HepG2 (cell line): Measurements from ENCODE around the gene EHD1. TPM values are rescaled to one million over a fixed set of nuclear protein-coding genes. Genes with fewer than 3 reads are reported as not detected.

Experiments used
- CEBPZ ChIP-seq: IDR thresholded peaks from 2 replicates; pipeline ENCODE4 v1.6.1; 2012; ENCODE audit warnings: low read length, improper control_type of control experiment
- E2F2 ChIP-seq: sonication (generic); formaldehyde crosslinking; IDR thresholded peaks from 2 replicates; pipeline ENCODE4 v1.4.0; 2020; ENCODE audit warnings: missing genetic modification reagents, borderline replicate concordance
- GTF2F1 ChIP-seq: fragments of 150-350 bp; IDR thresholded peaks from 2 replicates; pipeline ENCODE4 v1.6.1; 2014; ENCODE audit warnings: low read length
- KDM3A ChIP-seq: IDR thresholded peaks from 2 replicates; pipeline ENCODE4 v1.6.1; 2018; ENCODE audit warnings: low read depth, missing compliant biosample characterization
- LRRFIP1 ChIP-seq: sonication (generic); formaldehyde crosslinking; conservative IDR thresholded peaks from 2 replicates; pipeline ENCODE4 v1.4.0; 2020; ENCODE audit warnings: missing genetic modification reagents
- NFIB ChIP-seq: sonication (generic); formaldehyde crosslinking; IDR thresholded peaks from 2 replicates; pipeline ENCODE4 v1.9.0; 2021; ENCODE audit warnings: missing genetic modification reagents, mild to moderate bottlenecking, borderline replicate concordance
- SMAD3 ChIP-seq: sonication (generic); formaldehyde crosslinking; IDR thresholded peaks from 2 replicates; pipeline ENCODE4 v1.4.0; 2020; ENCODE audit warnings: missing genetic modification reagents
- SNAPC2 ChIP-seq: sonication (generic); formaldehyde crosslinking; IDR thresholded peaks from 2 replicates; pipeline ENCODE4 v1.8.1; 2022; ENCODE audit warnings: mild to moderate bottlenecking, missing genetic modification reagents
- TRIM22 ChIP-seq: fragments of 450-650 bp; IDR thresholded peaks from 2 replicates; pipeline ENCODE4 v1.6.1; 2017
- U2AF1 ChIP-seq: fragments of 200-400 bp; formaldehyde crosslinking; optimal IDR thresholded peaks from 2 replicates; pipeline ENCODE3; 2017; ENCODE audit warnings: mild to moderate bottlenecking, low read depth, low read length
- U2AF2 ChIP-seq: fragments of 200-400 bp; formaldehyde crosslinking; IDR thresholded peaks from 2 replicates; pipeline ENCODE4 v1.6.1; 2017; ENCODE audit warnings: low read depth, mild to moderate bottlenecking, low read length
- YY1 ChIP-seq: IDR thresholded peaks from 2 replicates; pipeline ENCODE4 v1.6.1; 2011; ENCODE audit warnings: low read length, low read depth, moderate library complexity, mild to moderate bottlenecking; ENCODE audit not compliant: insufficient read depth, insufficient replicate concordance
- ZNF235 ChIP-seq: sonication (generic); formaldehyde crosslinking; IDR thresholded peaks from 2 replicates; pipeline ENCODE4 v1.8.1; 2023; ENCODE audit warnings: mild to moderate bottlenecking, missing genetic modification reagents, borderline replicate concordance
- ZNF574 ChIP-seq: sonication (generic); formaldehyde crosslinking; IDR thresholded peaks from 2 replicates; pipeline ENCODE4 v1.4.0; 2020; ENCODE audit warnings: missing genetic modification reagents
- ZNF577 ChIP-seq: sonication (generic); formaldehyde crosslinking; IDR thresholded peaks from 2 replicates; pipeline ENCODE4 v1.4.0; 2020; ENCODE audit warnings: mild to moderate bottlenecking, low read depth, missing genetic modification reagents, borderline replicate concordance
- polyA plus RNA-seq, 8 experiments: library from polyadenylated mRNA; depleted of rRNA in 3 of 8; stranded (reverse) in 7 of 8; unstranded in 1 of 8; fragments of >200 nt; fragmentation: Illumina TruSeq in 4 of 8; extraction: Trizol in 4 of 8; gene quantifications; 2 replicates each; pipeline versions ENCODE4 v1.2.1 to v1.2.3, GENCODE V29; 2011 to 2016; ENCODE audit warnings: low read depth in 4 of 8, missing spikeins in 1 of 8, mixed read lengths in 1 of 8; ENCODE audit not compliant: insufficient read depth in 1 of 8
- total RNA-seq, 5 experiments: library from RNA; depleted of rRNA; stranded (reverse); fragments of >200 nt; fragmentation: Illumina TruSeq; extraction: Trizol; gene quantifications; 2 replicates each; pipeline ENCODE4 v1.2.3, GENCODE V29; 2016; ENCODE audit warnings: low read depth in 1 of 5
- TF ChIP-seq, protein P1 (sequence below): sonication (generic); formaldehyde crosslinking; IDR thresholded peaks from 2 replicates; pipeline ENCODE4 v1.5.0; 2020; ENCODE audit warnings: missing genetic modification reagents

Gene EHD1
- total and polyA plus RNA-seq, 2 of the 13 experiments (the other 11 are each of a cell fraction or from before 2014, with no cell fraction given): 23.6 to 26.6 TPM

- TF ChIP-seq CEBPZ (no peak), TRIM22 (no peak), NFIB (no peak), GTF2F1 (no peak), SNAPC2 (CRISPR knock-in tag) (no peak), U2AF2 (no peak), ZNF574 (CRISPR knock-in tag) (no peak), LRRFIP1 (CRISPR knock-in tag) (no peak), ZNF577 (CRISPR knock-in tag) (no peak), KDM3A (CRISPR knock-in tag) (0 out of 2 replicates have a peak, but pooled peaks have one; percentile 24), YY1 (no peak), ZNF235 (CRISPR knock-in tag) (no peak; the same call in 1 of the 2 replicates), SMAD3 (CRISPR knock-in tag) (no peak), E2F2 (CRISPR knock-in tag) (no peak), U2AF1 (no peak)
- TF ChIP-seq, protein P1, sequence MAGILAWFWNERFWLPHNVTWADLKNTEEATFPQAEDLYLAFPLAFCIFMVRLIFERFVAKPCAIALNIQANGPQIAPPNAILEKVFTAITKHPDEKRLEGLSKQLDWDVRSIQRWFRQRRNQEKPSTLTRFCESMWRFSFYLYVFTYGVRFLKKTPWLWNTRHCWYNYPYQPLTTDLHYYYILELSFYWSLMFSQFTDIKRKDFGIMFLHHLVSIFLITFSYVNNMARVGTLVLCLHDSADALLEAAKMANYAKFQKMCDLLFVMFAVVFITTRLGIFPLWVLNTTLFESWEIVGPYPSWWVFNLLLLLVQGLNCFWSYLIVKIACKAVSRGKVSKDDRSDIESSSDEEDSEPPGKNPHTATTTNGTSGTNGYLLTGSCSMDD (CRISPR knock-in tag): no peak
Observed at GRCh38 chr11:64842851-64843685, 35.4 kb downstream of the EHD1 start (continued).
